Omental fat pad (tissue), 4 donors: ENCODE results near the gene AJUBA. TPM values are rescaled to one million over a fixed set of nuclear protein-coding genes. Genes with fewer than 3 reads are reported as not detected.
A peak's percentile ranks its signal among the peaks of the same experiment; 100 is the strongest.

ENCODE experiments used
- ATAC-seq: fragments of 150-250 bp; one replicate; pipeline ENCODE4 v1.9.1; 2016; ENCODE audit warnings: mild to moderate bottlenecking, moderate library complexity; ENCODE audit not compliant: low FRiP score
- DNase-seq: peaks from one replicate; pipeline ENCODE4 v3.0.0-alpha.2; 2019; ENCODE audit warnings: low spot score
- total RNA-seq, 4 donors: library from RNA; depleted of rRNA; stranded (reverse); fragments of >200 nt; gene quantifications; one replicate each; pipeline ENCODE4 v1.1.0, GENCODE V29; 2016
- TF ChIP-seq, protein P1 (sequence below), 3 donors: fragments of 450-650 bp; IDR thresholded peaks; one replicate each; pipeline ENCODE4 v1.5.1; 2016 to 2017; ENCODE audit warnings: antibody characterized with exemption in 3 of 3, mild to moderate bottlenecking in 3 of 3, moderate library complexity in 2 of 3

The AJUBA gene
- total RNA-seq, 4 donors from 2014 or later = 4.0 to 13.4 (median 9.9) TPM

- ATAC-seq (no peak), DNase-seq (no peak)
- TF ChIP-seq, protein P1, sequence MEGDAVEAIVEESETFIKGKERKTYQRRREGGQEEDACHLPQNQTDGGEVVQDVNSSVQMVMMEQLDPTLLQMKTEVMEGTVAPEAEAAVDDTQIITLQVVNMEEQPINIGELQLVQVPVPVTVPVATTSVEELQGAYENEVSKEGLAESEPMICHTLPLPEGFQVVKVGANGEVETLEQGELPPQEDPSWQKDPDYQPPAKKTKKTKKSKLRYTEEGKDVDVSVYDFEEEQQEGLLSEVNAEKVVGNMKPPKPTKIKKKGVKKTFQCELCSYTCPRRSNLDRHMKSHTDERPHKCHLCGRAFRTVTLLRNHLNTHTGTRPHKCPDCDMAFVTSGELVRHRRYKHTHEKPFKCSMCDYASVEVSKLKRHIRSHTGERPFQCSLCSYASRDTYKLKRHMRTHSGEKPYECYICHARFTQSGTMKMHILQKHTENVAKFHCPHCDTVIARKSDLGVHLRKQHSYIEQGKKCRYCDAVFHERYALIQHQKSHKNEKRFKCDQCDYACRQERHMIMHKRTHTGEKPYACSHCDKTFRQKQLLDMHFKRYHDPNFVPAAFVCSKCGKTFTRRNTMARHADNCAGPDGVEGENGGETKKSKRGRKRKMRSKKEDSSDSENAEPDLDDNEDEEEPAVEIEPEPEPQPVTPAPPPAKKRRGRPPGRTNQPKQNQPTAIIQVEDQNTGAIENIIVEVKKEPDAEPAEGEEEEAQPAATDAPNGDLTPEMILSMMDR (IDR thresholded peaks at IDR 0.05) = no peak
Measured at GRCh38 chr14:22979748-22980392, 2.5 kb downstream of the AJUBA start.

- no peak for DNase-seq
- ATAC-seq = no peak
- TF ChIP-seq, protein P1 (IDR thresholded peaks at IDR 0.05) = no peak
Measured at GRCh38 chr14:22978981-22979671, 3.2 kb downstream of the AJUBA start.

DNA sequence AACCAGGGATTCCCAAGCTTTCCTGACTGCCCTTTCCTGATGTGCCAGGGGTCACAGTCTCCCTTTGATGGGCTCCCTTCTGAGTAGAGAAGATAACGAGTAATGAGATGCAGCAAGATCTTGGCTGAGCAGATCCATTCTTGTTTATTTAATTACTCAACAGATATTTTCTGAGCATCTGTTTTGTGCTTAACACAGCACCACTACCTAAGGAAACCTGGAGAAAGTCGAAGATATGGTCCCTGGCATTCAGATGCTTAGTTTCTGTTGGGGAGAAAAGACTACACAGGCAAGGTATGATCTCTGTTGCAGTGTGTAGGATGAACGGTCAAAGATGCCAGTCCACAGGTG is 3.9 kb downstream of the AJUBA start:
- no peak for DNase-seq
- no peak for ATAC-seq
- TF ChIP-seq, protein P1 (IDR thresholded peaks at IDR 0.05) = no peak

- DNase-seq (no peak), ATAC-seq (peak; percentile 56)
- TF ChIP-seq, protein P1 (IDR thresholded peaks at IDR 0.05) = no peak
Measured at GRCh38 chr14:22977684-22978486, 4.5 kb downstream of the AJUBA start.

GRCh38 chr14:22977434-22977683 is 5.0 kb downstream of the AJUBA start:
- TF ChIP-seq, protein P1 (IDR thresholded peaks at IDR 0.05) = no peak
- DNase-seq (no peak), ATAC-seq (no peak)

DNA sequence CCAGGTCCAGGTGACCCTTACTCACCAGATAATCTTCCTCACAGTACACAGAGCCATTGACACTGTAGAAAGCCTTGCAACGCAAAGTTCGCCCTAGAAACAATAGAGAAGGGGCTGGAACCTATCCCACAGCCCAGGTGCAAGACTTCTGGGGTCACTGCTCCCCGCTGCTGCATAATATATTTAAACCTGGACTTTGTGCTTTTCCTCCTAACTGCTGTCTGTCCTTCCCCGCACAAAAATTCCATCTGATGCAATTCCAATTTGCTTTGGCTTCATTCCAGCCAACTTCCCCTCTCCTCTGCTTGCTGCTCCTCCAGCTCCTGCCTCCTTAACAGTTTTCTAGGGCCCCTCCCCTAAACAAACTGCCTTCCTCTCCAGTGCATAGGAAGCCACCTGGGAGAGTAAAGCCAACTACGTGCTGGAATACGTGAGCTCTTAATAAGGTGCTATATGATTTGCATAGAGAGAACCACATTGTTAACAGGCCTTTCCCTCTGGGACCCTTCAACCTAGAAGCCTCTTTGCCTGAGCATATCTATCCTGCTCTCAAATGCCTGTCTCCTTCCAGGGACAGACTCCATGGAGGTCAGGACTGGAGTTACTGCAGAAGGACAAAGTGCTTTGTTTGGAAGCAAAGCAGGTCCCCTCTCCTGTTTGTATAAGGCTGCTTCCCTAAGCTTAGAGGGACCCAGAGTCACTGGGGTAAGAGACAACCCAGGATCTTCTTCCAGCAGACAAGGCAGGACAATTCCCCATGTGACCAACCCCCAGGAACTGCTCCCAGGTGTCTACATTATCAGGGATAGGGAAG is 5.5 kb downstream of the AJUBA start:
- no peak for DNase-seq
- TF ChIP-seq, protein P1 (IDR thresholded peaks at IDR 0.05) = no peak
- ATAC-seq = no peak
